DMS53 (cell line): ENCODE results near the gene BTG2.

Source experiments
- DNase-seq: peaks from one replicate; lab custom pipeline; 2025; lab: John Stamatoyannopoulos, UW

BTG2 gene

GRCh38 chr1:203316626-203317093, 11.3 kb downstream of the BTG2 start:
- DNase-seq: no peak

GRCh38 chr1:203317429-203318228, 12.3 kb downstream of the BTG2 start:
- no peak for DNase-seq

GRCh38 chr1:203318229-203318517, 12.9 kb downstream of the BTG2 start:
- no peak for DNase-seq

GRCh38 chr1:203320591-203321272, 15.4 kb downstream of the BTG2 start:
- peak; percentile 99 for DNase-seq

GRCh38 chr1:203321273-203322052, 16.1 kb downstream of the BTG2 start:
- no peak for DNase-seq

- peak; percentile 59 for DNase-seq
These were observed 17.3 kb downstream of the BTG2 start for GRCh38 chr1:203322500-203323179.

- DNase-seq: no peak
These were observed 18.3 kb downstream of the BTG2 start for GRCh38 chr1:203323587-203323986.

- no peak for DNase-seq
These were observed 19.0 kb downstream of the BTG2 start for GRCh38 chr1:203324105-203325025.

GRCh38 chr1:203325026-203325417, 19.7 kb downstream of the BTG2 start:
- DNase-seq: peak; percentile 90

- no peak for DNase-seq
These were observed 20.2 kb downstream of the BTG2 start for GRCh38 chr1:203325418-203326091.

- DNase-seq: peak; percentile 99
These were observed 21.7 kb downstream of the BTG2 start for GRCh38 chr1:203326830-203327683.

GRCh38 chr1:203327684-203328457, 22.6 kb downstream of the BTG2 start:
- peak; percentile 95 for DNase-seq

GRCh38 chr1:203328714-203329122, 23.4 kb downstream of the BTG2 start:
- peak; percentile 97 for DNase-seq

GRCh38 chr1:203331224-203331623, 25.9 kb downstream of the BTG2 start:
- no peak for DNase-seq

- DNase-seq: no peak
These were observed 30.2 kb downstream of the BTG2 start for GRCh38 chr1:203335503-203335902.

- DNase-seq: no peak
These were observed 30.8 kb downstream of the BTG2 start for GRCh38 chr1:203336097-203336496.

- DNase-seq: peak; percentile 86
These were observed 33.2 kb downstream of the BTG2 start for GRCh38 chr1:203338335-203339036.
